Mesenchymal stem cell (in vitro differentiated cells and primary cell): ENCODE data around the gene SATB2.

Source experiments
- DNase-seq: peaks from one replicate; pipeline ENCODE4 v3.0.0-alpha.2; 2013
- H2AFZ ChIP-seq: one replicate; pipeline ENCODE4 v1.6.1; 2013; ENCODE audit warnings: low read depth, mild to moderate bottlenecking, control low read depth, inconsistent platforms, low read length, moderate library complexity
- H2AK5ac ChIP-seq: 2 replicates; pipeline ENCODE4 v1.6.1; 2013; ENCODE audit warnings: low read length, moderate library complexity, mild to moderate bottlenecking, inconsistent platforms; ENCODE audit not compliant: severe bottlenecking
- H2BK120ac ChIP-seq: one replicate; pipeline ENCODE4 v1.6.1; 2013; ENCODE audit warnings: low read depth, mild to moderate bottlenecking, inconsistent platforms, low read length, moderate library complexity
- H2BK12ac ChIP-seq, 2 experiments: one replicate each; pipeline ENCODE4 v1.6.1; 2013; ENCODE audit warnings: inconsistent platforms in 2 of 2, low read length in 2 of 2, mild to moderate bottlenecking in 2 of 2, moderate library complexity in 2 of 2, control low read depth in 1 of 2
- H2BK15ac ChIP-seq: one replicate; pipeline ENCODE4 v1.6.1; 2013; ENCODE audit warnings: mild to moderate bottlenecking, low read depth, inconsistent platforms; ENCODE audit not compliant: poor library complexity, severe bottlenecking
- H2BK5ac ChIP-seq: 2 replicates; pipeline ENCODE4 v1.6.1; 2013; ENCODE audit warnings: low read depth, mild to moderate bottlenecking, low read length, control low read depth, inconsistent platforms; ENCODE audit not compliant: poor library complexity, severe bottlenecking
- H3K14ac ChIP-seq, 2 experiments: one replicate each; pipeline ENCODE4 v1.6.1; 2013; ENCODE audit warnings: inconsistent platforms in 2 of 2, low read length in 2 of 2, control low read depth in 1 of 2, mild to moderate bottlenecking in 1 of 2, moderate library complexity in 1 of 2
- H3K18ac ChIP-seq, 2 experiments: one replicate each; pipeline ENCODE4 v1.6.1; 2013; ENCODE audit warnings: inconsistent platforms in 2 of 2, low read length in 2 of 2, control low read depth in 1 of 2, low read depth in 1 of 2, mild to moderate bottlenecking in 1 of 2
- H3K23ac ChIP-seq, 2 experiments: one replicate each; pipeline ENCODE4 v1.6.1; 2013; ENCODE audit warnings: inconsistent platforms in 2 of 2, low read length in 2 of 2, mild to moderate bottlenecking in 2 of 2, moderate library complexity in 2 of 2, control low read depth in 1 of 2
- H3K27ac ChIP-seq: 2 replicates; pipeline ENCODE4 v1.5.1; 2013; ENCODE audit warnings: mild to moderate bottlenecking, moderate library complexity, low read length, control low read depth, inconsistent platforms; ENCODE audit not compliant: poor library complexity, severe bottlenecking
- H3K27me3 ChIP-seq, 2 experiments: 2 replicates each; pipeline versions ENCODE4 v1.6.1 to v1.7.0; 2013; ENCODE audit warnings: low read length in 2 of 2, mild to moderate bottlenecking in 2 of 2, moderate library complexity in 2 of 2, control low read depth in 1 of 2, inconsistent platforms in 1 of 2; ENCODE audit not compliant: control insufficient read depth in 1 of 2, insufficient read depth in 1 of 2
- H3K36me3 ChIP-seq, 2 experiments: 2 replicates each; pipeline versions ENCODE4 v1.6.1 to v1.7.0; 2013; ENCODE audit warnings: low read length in 2 of 2, control low read depth in 1 of 2, inconsistent platforms in 1 of 2, low read depth in 1 of 2, mild to moderate bottlenecking in 1 of 2; ENCODE audit not compliant: insufficient read depth in 2 of 2, control insufficient read depth in 1 of 2
- H3K4ac ChIP-seq, 2 experiments: one replicate each; pipeline ENCODE4 v1.6.1; 2013; ENCODE audit warnings: inconsistent platforms in 2 of 2, low read length in 2 of 2, mild to moderate bottlenecking in 2 of 2, moderate library complexity in 2 of 2, control low read depth in 1 of 2, low read depth in 1 of 2
- H3K4me1 ChIP-seq: 2 replicates; pipeline ENCODE4 v1.6.1; 2013; ENCODE audit warnings: low read depth, low read length, control low read depth; ENCODE audit not compliant: control insufficient read depth, insufficient read depth
- H3K4me2 ChIP-seq: 2 replicates; pipeline ENCODE4 v1.6.1; 2013; ENCODE audit warnings: low read length, mild to moderate bottlenecking, inconsistent platforms; ENCODE audit not compliant: poor library complexity, severe bottlenecking
- H3K4me3 ChIP-seq, 2 experiments: 2 replicates each; pipeline versions ENCODE4 v1.5.1 to v1.7.0; 2013; ENCODE audit warnings: low read length in 2 of 2, mild to moderate bottlenecking in 2 of 2, control low read depth in 1 of 2, low read depth in 1 of 2; ENCODE audit not compliant: insufficient read depth in 1 of 2
- H3K79me1 ChIP-seq: replicated peaks from 2 replicates; pipeline ENCODE4 v1.6.1; 2013; ENCODE audit warnings: mild to moderate bottlenecking, control low read depth, low read length, inconsistent platforms; ENCODE audit not compliant: poor library complexity, severe bottlenecking
- H3K9ac ChIP-seq: 2 replicates; pipeline ENCODE4 v1.7.0; 2013; ENCODE audit warnings: mild to moderate bottlenecking, low read length, moderate library complexity
- H3K9me3 ChIP-seq: 2 replicates; pipeline ENCODE4 v1.7.0; 2013; ENCODE audit warnings: mild to moderate bottlenecking, low read length; ENCODE audit not compliant: control insufficient read depth
- H4K8ac ChIP-seq: one replicate; pipeline ENCODE4 v1.6.1; 2013; ENCODE audit warnings: inconsistent platforms, mild to moderate bottlenecking, low read length, moderate library complexity
- H4K91ac ChIP-seq: one replicate; pipeline ENCODE4 v1.6.1; 2013; ENCODE audit warnings: mild to moderate bottlenecking, low read length, inconsistent platforms
- WGBS: methylation state at CpG from one replicate; pipeline ENCODE4 v1.1.7; 2013; ENCODE audit warnings: mixed read lengths; 5-methylcytosine and 5-hydroxymethylcytosine counted together

Gene SATB2

GRCh38 chr2:199370150-199370780 lies 87.5 kb downstream of the SATB2 start:
- Histone ChIP-seq H3K18ac (no peak overlapping the region), H3K9me3 (no peaks in the 10 kb centered on the region), H3K9ac (peak overlapping the region; percentile 10), H2BK15ac (no peak overlapping the region), H3K4ac (no peak overlapping the region), H3K4me3 (no peak overlapping the region), H3K4me1 (no peaks in the 10 kb centered on the region), H2AK5ac (no peak overlapping the region), H2BK12ac (no peak overlapping the region), H2BK5ac (no peak overlapping the region), H4K91ac (no peak overlapping the region), H3K36me3 (peaks cover 0 to 42% of the 10 kb centered on the region in 2 experiments), H2BK120ac (no peak overlapping the region), H3K27ac (no peak overlapping the region), H4K8ac (no peak overlapping the region), H3K27me3 (no peaks in the 10 kb centered on the region), H3K79me1 (no peaks in the 10 kb centered on the region), H3K4me2 (no peak overlapping the region), H2AFZ (no peak overlapping the region), H3K23ac (no peak overlapping the region), H3K14ac (no peak overlapping the region)
- DNase-seq = no peak
- 84% methylated on average over 6 of the region's 6 CpGs for WGBS

- no peak overlapping the region for H3K4me2 ChIP-seq
- WGBS = 53% methylated on average over 2 of the region's 2 CpGs
- no peak overlapping the region for H3K14ac ChIP-seq
- peaks cover 0 to 30% of the 10 kb centered on the region in 2 experiments for H3K36me3 ChIP-seq
- H3K4ac ChIP-seq = no peak overlapping the region
- H2AFZ ChIP-seq = no peak overlapping the region
- peak; percentile 18 for DNase-seq
- H3K9me3 ChIP-seq = no peaks in the 10 kb centered on the region
- no peak overlapping the region for H2BK15ac ChIP-seq
- H2BK12ac ChIP-seq = no peak overlapping the region
- H4K91ac ChIP-seq = no peak overlapping the region
- no peak overlapping the region for H2AK5ac ChIP-seq
- no peak overlapping the region for H3K23ac ChIP-seq
- H4K8ac ChIP-seq = no peak overlapping the region
- H3K4me3 ChIP-seq = no peak overlapping the region
- no peak overlapping the region for H3K27ac ChIP-seq
- H3K4me1 ChIP-seq = no peaks in the 10 kb centered on the region
- no peak overlapping the region for H2BK120ac ChIP-seq
- no peaks in the 10 kb centered on the region for H3K79me1 ChIP-seq
- no peak overlapping the region for H2BK5ac ChIP-seq
- no peaks in the 10 kb centered on the region for H3K27me3 ChIP-seq
- no peak overlapping the region for H3K18ac ChIP-seq
- H3K9ac ChIP-seq = no peak overlapping the region
Measured at GRCh38 chr2:199366406-199366805, 91.3 kb downstream of the SATB2 start.

GRCh38 chr2:199364153-199364552 lies 93.6 kb downstream of the SATB2 start:
- WGBS = 54% methylated on average over 2 of the region's 3 CpGs
- no peak overlapping the region for H3K4ac ChIP-seq
- no peaks in the 10 kb centered on the region for H3K4me1 ChIP-seq
- H4K8ac ChIP-seq = no peak overlapping the region
- H3K27me3 ChIP-seq = no peaks in the 10 kb centered on the region
- H3K18ac ChIP-seq = no peak overlapping the region
- H3K36me3 ChIP-seq = peaks cover 0 to 30% of the 10 kb centered on the region in 2 experiments
- H2BK12ac ChIP-seq = no peak overlapping the region
- no peak overlapping the region for H3K27ac ChIP-seq
- no peak overlapping the region for H3K4me2 ChIP-seq
- no peak overlapping the region for H3K23ac ChIP-seq
- no peak overlapping the region for H2AFZ ChIP-seq
- no peak overlapping the region for H4K91ac ChIP-seq
- H3K9me3 ChIP-seq = no peaks in the 10 kb centered on the region
- DNase-seq = no peak
- no peak overlapping the region for H3K14ac ChIP-seq
- no peaks in the 10 kb centered on the region for H3K79me1 ChIP-seq
- H2BK120ac ChIP-seq = no peak overlapping the region
- H2AK5ac ChIP-seq = no peak overlapping the region
- no peak overlapping the region for H3K9ac ChIP-seq
- no peak overlapping the region for H3K4me3 ChIP-seq
- H2BK5ac ChIP-seq = no peak overlapping the region
- H2BK15ac ChIP-seq = no peak overlapping the region

GRCh38 chr2:199356412-199356811 lies 101.3 kb downstream of the SATB2 start:
- Histone ChIP-seq H3K4me2 (no peak overlapping the region), H3K79me1 (no peaks in the 10 kb centered on the region), H3K23ac (no peak overlapping the region), H2BK15ac (no peak overlapping the region), H3K27ac (no peak overlapping the region), H3K4ac (no peak overlapping the region), H3K18ac (no peak overlapping the region), H3K9me3 (no peaks in the 10 kb centered on the region), H3K27me3 (no peaks in the 10 kb centered on the region), H3K14ac (no peak overlapping the region), H3K9ac (no peak overlapping the region), H2BK5ac (no peak overlapping the region), H3K36me3 (peaks cover 0 to 2% of the 10 kb centered on the region in 2 experiments), H4K91ac (no peak overlapping the region), H2AFZ (no peak overlapping the region), H2AK5ac (no peak overlapping the region), H4K8ac (no peak overlapping the region), H2BK120ac (no peak overlapping the region), H2BK12ac (no peak overlapping the region), H3K4me1 (no peaks in the 10 kb centered on the region), H3K4me3 (no peak overlapping the region)
- no peak for DNase-seq
- WGBS = 86% methylated on average over 1 of the region's 5 CpGs
